Posterior vena cava (tissue), 2 donors: Measurements from ENCODE around the gene TBC1D20. TPM values are rescaled to one million over a fixed set of nuclear protein-coding genes. Genes with fewer than 3 reads are reported as not detected.
"Not testable (repeated sequence)": the region's sequence is repeated elsewhere in the genome, so short reads cannot be mapped to it uniquely, and the experiment has no call there.

ENCODE experiments used
- DNase-seq: peaks from one replicate; pipeline ENCODE4 v3.0.0-alpha.2; 2020; ENCODE audit warnings: low spot score
- intact Hi-C, 2 donors: fragments of 100-400 bp; cut with DNase I; formaldehyde crosslinking; loops; one replicate each; pipeline versions ENCODE4 v1.14.1 to v1.14.2; 2022 to 2023
- total RNA-seq, 2 donors: library from RNA; stranded (reverse); fragmentation: NEBNext Ultra II Directional; extraction: Animal tissue kit (Norgen Biotek cat#: 25700); gene quantifications; one replicate each; pipeline ENCODE4 v1.2.1, GENCODE V29; 2021
- donor health status: DM: yes; HTN: yes; CAD: no.
- donor health status: DM: yes; HTN: yes; CAD: no.

The TBC1D20 gene
- total RNA-seq, 2 donors from 2014 or later = 28.7 to 33.0 TPM

DNA sequence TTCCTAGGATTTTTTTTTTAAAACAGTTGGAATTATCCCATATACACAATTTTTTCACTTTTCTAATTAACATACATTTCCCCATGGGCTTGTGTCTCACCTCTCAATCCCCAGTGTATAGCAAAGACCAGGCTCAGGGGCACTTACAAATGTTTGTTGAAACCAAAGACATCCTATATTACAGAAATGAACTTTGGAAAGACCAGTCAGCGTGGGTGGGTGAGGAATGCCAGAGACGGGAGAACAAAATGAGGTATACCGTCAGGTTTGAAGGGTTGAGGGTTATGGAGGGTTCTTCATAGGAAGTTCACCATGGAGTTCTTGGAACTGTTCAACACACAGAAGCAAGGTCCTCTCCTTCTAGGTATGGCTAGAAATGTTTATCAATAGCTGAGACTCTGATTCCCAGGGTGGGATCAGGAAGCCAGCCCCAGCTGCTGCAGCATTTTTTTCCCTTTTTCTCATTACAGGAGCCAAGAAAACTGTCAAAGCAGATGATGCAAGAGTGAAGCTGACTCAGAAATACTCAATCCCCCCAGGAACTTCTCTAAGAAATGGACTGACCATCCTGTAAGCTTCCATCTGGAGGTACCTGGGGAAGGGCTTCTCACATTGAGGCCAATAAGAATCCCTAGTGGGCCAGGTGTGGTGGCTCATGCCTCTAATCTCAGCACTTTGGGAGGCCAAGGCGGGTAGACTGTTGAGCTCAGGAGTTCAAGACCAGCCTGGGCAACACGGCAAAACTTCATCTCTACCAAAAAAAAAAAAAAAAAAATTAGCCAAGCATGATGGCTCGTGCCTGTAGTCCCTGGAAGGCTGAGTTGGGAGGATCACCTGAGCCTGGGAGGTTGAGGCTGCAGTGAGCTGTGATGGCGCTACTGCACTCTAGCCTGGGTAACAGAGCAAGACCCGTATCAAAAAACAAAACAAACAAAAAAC is 15.9 kb upstream of the TBC1D20 start:
- no peak for DNase-seq
- intact Hi-C loops = loop anchor here (5.0 kb wide), 1 partner anchor 126 kb away; no protein-coding TSS in a partner anchor

DNA sequence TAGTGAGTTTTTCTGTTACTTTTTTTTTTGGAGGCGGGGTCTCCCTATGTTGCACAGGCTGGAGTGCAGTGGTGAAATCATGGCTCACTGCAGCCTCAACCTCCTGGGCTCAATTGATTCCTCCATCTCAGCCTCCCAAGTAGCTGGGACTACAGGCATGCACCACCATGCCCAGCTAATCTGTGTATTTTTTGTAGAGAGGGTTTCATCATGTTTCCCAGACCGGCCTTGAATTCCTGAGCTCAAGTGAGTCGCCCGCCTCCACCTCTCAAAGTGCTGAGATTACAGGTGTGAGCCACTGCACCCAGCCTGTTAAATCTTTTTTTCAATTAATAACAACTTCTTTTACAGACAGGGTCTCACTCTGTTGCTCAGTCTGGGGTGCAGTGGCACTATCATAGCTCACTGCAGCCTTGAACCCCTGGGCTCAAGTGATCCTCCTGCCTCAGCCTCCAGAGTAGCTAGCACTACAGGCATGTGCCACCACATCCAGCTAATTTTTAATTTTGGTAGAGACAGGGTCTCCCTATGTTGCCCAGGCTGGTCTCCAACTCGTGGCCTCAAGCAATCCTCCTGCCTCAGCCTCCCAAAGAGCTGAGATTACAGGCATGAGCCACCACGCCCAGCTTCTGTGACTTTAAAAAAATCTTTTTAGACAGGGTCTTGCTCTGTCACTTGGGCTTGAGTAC is 14.4 kb upstream of the TBC1D20 start:
- intact Hi-C loops = loop anchor here (5.0 kb wide), 1 partner anchor 124 kb away; no protein-coding TSS in a partner anchor
- DNase-seq = not testable (repeated sequence)

DNA sequence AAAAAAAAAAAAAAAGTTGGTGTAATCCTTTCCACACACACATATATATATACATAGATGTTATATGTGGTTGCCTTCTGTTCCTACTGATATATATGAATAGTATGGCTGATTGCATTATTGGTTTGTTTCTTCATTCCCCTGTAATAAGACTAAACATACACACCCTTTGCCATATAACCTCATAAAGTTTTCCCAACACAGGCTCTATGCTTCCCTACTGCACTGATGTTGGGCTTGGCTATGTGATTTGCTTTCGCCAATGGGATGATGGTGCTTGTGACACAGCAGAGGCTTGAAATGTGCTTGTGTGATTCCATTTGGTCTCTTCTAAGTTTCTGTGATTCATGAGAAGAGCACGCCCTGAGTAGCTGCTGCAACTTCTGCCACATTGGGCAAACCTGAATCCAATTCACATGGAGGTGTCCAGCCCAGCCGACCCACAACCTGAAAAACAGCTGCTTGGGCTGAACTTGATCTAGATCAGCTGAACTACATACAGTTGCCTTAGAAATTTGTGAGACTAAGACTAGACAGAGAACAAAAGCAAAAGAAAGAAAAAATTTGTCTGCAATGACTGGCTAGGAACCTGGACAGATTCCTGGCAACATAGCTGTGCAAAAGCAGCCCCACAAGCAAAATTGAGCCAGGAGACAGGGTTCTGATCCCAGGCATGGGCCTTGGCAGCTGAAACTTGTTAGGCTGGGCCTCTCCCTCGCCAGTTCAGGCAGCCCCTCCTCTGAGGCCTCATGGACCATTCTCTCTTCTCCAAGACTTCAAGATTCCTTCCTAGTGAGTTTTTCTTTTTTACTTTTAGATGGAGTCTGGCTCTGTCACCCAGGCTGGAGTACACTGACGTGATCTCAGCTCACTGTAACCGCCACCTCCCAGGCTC is 13.4 kb upstream of the TBC1D20 start:
- intact Hi-C loops = loop anchor here (5.0 kb wide), 1 partner anchor 123 kb away; no protein-coding TSS in a partner anchor
- DNase-seq = no peak

DNA sequence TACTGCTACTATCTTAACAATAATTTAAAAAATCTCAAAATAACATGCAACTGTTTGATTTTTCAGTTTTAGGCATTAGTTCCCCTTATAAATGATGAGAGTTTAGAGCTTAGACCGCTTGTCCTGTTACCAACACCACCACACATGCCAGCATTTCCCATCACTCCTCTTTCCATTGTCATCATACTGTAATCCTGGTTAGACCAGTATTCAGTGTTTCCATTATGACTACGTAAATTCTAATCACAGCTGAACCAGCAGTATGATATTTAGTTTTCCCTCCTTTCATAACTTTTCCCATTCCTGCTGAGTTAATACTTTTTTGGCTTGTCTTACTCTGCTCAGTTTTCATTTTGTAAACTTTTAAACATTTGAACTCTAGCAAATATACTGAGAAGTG is 12.2 kb upstream of the TBC1D20 start:
- no peak for DNase-seq
- intact Hi-C loops = no loop called here

DNA sequence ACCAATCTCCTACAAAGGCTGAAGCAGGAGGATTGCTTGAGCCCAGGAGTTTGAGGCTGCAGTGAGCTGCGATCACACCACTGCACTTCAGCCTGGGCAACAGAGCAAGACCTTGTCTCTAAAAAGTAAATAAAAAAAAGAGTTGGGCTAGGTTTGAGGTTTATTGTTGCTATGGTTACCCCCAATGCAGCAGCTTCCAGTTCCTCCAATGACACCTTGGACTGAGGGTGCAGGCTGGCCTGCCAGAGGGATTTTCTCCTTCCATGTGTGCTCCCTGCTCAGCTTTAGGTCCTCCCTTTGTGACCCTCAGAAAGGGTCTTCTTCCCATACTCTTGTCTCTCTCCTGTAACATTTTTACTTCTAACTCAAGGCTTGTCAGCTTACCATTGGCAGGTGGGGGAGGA is 10.6 kb upstream of the TBC1D20 start:
- intact Hi-C loops = no loop called here
- no peak for DNase-seq

DNA sequence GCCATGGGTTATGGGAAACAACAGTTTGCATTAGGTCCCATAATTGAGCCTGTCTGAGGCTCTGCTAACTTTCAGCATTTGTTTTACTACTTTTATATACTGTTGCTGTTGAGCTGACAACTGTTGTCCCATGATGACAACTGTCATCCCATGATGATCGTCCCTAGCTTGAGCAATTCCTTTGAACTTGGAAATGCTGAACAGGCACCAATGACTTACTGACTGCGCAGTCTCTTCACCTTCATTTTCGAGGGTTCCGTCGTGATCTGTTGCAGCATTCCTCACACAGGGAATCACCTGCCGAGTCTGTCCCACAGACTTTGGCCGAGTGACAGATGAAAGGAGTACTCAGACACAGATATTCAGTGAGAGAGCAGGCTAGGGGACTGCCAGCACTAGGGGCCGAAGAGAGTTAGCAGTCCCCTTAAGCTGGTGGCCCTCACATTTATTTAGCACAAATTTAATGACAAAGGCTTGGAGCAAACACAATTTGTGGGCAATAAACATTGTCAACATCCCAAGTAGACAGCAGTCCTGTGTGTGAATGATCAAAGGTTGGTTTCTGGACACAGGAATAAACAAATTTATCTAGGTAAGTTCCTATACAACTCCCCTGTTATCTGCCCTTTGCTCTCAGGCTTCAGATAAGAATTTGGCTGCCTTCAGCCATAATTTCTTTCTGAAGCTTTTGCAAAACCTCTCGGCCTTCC is 10.0 kb upstream of the TBC1D20 start:
- intact Hi-C loops = no loop called here
- DNase-seq = no peak

DNA sequence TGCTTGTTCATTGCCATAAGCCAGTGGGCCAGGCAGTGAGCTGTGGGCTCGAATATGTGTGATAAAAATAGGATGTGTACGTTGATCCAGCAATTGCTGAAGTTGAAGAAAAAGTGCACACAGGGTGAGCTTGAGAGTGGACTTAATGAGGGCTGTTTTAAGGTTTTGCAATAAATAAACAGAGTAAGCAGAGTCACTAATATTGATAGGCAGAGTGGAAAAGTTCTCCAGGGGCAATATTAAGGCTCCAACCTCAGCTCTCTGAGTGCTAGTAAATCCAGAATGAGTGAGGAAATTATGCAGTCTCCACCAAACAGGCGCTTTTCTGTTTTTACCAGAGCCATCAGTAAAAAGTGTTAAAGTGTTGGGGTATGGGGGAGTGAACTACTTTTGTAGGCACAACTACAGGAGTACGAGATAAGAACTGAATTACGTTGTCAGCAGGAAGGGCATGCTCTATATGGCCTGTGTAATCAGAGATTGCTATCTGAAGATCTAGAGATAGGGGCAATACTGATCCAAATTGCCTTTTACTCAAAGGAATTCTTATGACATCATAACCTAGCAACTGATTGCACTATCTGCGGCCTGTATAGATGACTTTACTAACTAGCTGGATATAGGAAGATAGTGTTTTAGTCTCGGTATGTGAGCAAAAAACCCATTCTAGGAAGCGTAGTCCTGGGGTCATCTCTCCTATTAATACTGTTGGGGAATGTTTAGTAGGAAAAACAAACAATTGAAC is 7.6 kb upstream of the TBC1D20 start:
- no peak for DNase-seq
- intact Hi-C loops = no loop called here

DNA sequence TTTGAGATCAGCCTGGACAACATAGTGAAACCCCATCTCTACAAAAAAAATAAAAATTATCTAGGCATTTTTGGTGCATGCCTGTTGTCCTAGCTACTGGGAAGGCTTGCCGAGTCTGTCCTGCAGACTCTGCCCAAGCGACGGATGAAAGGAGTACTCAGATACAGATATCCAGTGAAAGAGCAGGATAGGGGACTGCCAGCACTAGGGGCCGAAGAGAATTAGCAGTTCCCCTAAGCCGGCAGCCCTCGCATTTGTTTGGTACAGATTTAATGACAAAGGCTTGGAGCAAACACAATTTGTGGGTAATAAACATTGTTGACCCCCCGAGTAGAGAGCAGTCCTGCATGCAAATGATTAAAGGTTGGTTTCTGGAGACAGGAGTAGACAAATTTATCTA is 5.4 kb upstream of the TBC1D20 start:
- DNase-seq = no peak
- intact Hi-C loops = no loop called here

DNA sequence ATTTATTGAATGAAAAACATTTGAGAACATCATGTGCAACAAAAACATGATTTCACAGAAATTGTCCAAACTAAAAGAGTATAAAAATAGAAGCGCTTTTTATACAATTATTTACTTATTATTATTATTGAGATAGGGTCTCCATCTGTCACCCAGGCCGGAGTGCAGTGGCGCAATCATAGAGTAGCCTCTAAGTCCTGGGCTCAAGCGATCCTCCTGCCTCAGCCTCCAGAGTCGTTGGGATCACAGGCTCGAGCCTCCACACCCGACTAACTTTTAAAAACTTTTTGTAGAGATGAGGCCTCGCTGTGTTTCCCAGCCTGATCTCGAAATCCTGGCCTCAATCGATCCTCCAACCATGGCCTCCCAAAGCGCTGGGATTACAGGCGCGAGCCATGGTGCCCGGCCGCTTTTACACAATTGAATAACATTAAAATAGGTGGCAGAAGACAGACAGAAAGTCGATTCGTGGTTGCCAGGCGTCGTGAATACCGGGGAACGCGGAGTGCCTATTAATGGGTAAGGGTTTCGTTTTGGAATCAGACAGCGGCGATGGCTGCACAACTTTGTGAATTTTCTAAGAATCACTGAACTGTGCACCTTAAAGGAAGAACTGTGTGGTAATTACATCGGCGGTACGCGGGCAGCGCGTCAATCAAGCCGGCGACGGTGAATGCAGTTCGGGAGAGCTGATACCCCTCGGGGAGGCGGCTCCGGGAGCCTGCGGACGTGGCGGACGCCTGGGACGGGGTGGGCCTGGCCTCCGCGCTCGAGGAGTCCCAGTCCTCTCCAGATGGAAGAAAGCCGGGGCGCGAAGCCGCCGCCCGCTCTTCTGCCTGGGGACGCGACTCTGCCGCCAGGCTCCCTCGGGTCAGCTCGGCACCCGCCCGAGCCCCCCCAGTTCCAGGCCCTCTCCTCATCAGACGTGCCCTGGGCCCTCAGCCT is 807 bp downstream of the TBC1D20 start:
- peak; percentile 86 for DNase-seq

DNA sequence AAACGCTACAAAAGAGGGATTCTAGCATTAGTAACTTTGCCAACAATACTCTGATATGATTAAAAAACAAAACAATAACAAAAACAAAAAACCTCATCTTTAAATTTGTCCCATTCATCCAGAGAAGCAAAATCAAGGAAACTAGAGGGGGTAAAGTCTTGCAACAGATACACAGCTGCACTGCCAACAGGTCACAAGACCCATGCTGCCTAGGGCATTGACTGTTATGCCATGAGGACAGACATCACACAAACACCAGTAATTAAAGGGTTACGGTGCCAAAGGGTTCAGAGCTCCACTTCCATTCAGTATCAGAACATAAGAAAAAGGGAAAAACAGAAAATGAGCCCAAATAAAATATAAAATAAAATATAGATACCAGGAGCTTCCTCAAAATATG is 1.6 kb downstream of the TBC1D20 start:
- intact Hi-C loops = no loop called here

More for the DNA sequence above, 807 bp downstream of the TBC1D20 start:
- intact Hi-C loops = no loop called here

DNA sequence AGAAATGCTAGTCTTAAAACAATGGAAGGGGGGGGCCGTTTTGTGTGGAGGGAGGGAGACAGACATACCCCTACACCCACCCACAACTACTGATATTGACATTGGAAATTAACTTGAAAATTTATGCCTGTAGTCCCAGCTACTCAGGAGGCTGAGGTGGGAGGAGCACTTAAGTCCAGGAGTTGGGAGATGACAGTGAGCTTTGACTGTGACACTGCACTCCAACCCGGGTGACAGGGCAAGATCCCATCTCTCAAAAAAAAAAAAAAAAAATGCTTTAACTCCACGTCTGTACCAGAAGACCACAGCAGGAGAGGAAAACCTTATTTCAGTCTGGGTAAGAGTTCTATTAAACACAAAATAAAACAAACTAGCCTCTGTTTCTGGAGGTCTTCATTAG is 2.2 kb downstream of the TBC1D20 start:
- intact Hi-C loops = no loop called here
- no peak for DNase-seq

More for the DNA sequence above, 1.6 kb downstream of the TBC1D20 start:
- no peak for DNase-seq

DNA sequence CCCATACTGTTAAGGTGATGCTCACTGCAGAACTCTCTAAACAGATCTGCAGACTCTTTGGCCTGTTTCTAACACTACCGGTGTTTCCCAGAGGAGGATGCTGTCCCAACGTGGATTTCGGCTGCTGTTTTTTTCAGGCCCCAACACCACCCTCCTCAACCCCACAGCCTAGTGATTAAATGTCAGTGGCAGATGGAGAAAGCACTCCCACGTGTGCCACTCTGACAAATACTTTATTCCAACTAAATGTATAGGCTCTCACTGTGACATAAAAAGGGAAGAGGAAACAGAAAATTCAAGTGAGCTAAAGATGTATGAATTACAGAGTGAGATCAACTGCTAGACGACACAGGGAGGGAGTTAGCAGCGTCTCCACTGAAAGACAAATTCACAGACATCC is 3.6 kb downstream of the TBC1D20 start:
- intact Hi-C loops = no loop called here
- DNase-seq = no peak

DNA sequence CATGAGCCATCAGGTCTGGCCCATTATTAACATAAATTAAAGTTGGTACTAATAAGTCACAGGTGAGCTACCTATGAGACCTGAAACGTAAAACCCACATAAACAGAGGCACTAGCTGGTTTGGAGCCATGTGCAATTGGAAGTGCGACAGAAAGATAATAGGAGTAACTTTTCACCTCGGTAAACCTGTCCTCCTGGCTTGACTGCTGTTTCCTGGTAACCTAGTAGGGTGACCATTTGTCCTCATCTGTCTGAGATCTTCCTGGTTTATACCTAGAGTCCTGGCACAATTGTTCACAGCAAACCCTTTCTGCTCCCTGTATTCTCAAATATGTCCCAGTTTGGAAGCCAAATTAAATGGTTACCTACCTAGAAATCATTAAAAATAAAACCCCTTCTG is 7.4 kb downstream of the TBC1D20 start:
- intact Hi-C loops = no loop called here
- no peak for DNase-seq

DNA sequence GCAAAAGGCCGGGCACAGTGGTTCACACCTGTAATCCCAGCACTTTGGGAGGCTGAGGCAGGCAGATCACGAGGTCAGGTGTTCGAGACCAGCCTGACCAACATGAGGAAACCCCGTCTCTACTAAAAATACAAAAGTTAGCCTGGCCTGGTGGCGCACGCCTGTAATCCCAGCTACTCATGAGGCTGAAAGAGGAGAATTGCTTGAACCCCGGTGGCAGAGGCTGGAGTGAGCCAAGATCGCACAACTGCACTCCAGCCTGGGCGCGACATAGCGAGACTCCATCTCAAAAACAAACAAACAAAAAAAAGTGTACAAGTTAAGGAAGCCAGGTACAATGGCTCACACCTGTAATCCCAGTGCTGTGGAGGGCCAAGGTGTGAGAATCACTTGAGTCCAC is 10.3 kb downstream of the TBC1D20 start:
- DNase-seq, intact Hi-C loops: not testable (repeated sequence)

DNA sequence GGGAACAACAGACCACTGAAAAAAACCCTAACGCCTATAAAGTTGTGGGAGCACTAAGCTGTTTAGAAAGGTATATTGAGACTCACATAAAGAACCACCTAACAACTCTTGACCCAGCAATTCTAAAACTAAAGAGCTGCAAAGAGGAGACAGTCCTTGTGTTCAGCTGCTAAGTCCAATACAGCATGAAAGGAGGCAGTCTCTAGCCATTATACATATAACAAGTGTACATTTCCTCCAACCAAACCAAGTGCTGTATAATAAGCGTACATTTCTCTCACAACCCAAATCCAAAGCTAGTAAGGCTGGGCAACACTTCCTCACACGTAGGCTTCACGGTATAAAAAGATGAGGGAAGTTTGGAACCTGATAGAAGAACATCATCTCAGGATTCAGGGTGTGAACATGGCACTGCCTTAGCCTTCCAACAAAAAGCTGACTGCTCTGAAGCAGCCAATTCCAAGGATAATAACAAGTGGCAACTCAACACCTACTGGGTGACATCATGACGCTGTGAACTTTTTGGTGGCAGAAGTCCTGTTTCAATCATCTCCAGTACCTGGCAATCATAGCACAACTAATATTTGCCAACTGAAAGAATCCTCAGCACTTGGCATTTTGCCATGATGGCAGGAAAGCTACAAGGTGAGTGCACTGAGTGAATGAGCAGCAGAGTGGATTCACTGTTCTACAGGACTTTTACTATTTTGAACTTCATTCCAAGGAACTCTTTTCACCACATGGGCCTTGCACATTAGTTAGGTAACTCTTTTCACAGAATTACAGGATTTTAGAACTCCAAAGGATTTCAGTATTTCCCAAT is 16.6 kb downstream of the TBC1D20 start:
- DNase-seq = no peak
- intact Hi-C loops = no loop called here

DNA sequence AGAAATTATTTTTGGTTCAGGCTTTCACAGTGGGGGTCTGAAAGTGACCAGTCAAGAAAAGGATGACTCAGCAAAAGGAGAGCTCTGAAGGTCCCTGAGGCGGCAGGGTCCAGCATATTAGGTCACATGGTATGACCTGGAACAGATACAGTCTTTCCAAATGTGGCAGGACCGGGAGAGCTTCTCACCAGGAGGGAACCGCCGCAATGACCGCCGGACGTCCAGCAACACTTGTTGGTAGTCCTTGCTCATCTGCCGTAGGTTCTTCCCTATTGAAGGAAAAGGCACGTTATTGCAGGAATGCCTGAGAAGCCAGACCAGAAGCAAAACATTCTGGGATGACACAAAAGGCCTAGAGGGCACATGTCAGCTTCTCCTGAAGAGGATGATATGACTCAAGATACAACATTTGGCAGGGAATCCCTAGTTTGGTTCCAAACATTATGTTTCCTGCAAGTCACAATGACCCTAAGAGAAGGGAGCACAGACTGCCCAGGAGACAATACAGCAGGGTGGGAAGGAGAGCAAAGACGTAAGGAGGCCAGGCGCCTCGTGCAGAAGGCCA is 17.4 kb downstream of the TBC1D20 start:
- intact Hi-C loops = no loop called here
- no peak for DNase-seq
